Esophagus (tissue), 2 donors: ENCODE data around the gene CXADR. TPM values are rescaled to one million over a fixed set of nuclear protein-coding genes. Genes with fewer than 3 reads are reported as not detected.
"Not testable (repeated sequence)": the region's sequence is repeated elsewhere in the genome, so short reads cannot be mapped to it uniquely, and the experiment has no call there.

ENCODE experiments used
- H3K27ac ChIP-seq, 2 donors: one replicate each; pipeline ENCODE4 v1.5.1; 2013; ENCODE audit warnings: low read depth in 2 of 2, mild to moderate bottlenecking in 2 of 2, inconsistent platforms in 1 of 2, low read length in 1 of 2, moderate library complexity in 1 of 2
- H3K27me3 ChIP-seq, 2 donors: one replicate each; pipeline ENCODE4 v1.6.1; 2013; ENCODE audit warnings: low read length in 2 of 2, control low read depth in 1 of 2, mild to moderate bottlenecking in 1 of 2; ENCODE audit not compliant: insufficient read depth in 2 of 2, control insufficient read depth in 1 of 2
- H3K36me3 ChIP-seq, 2 donors: one replicate each; pipeline ENCODE4 v1.6.1; 2013; ENCODE audit warnings: low read length in 1 of 2; ENCODE audit not compliant: control insufficient read depth in 2 of 2, insufficient read depth in 2 of 2
- H3K4me1 ChIP-seq, 2 donors: one replicate each; pipeline ENCODE4 v1.6.1; 2013; ENCODE audit warnings: low read length in 1 of 2; ENCODE audit not compliant: control insufficient read depth in 2 of 2, insufficient read depth in 2 of 2
- H3K4me3 ChIP-seq, 2 donors: one replicate each; pipeline ENCODE4 v1.5.1; 2013; ENCODE audit warnings: low read length in 2 of 2, mild to moderate bottlenecking in 2 of 2, low read depth in 1 of 2, moderate library complexity in 1 of 2
- H3K9me3 ChIP-seq, 2 donors: one replicate each; pipeline ENCODE4 v1.6.1; 2013; ENCODE audit warnings: mild to moderate bottlenecking in 2 of 2, low read depth in 1 of 2, low read length in 1 of 2, moderate library complexity in 1 of 2; ENCODE audit not compliant: control insufficient read depth in 2 of 2, insufficient read depth in 1 of 2
- WGBS, 2 donors: extraction: QIAGEN DNeasy Blood & Tissue Kit; methylation state at CpG; one replicate each; pipeline ENCODE4 v1.1.7; 2013; 5-methylcytosine and 5-hydroxymethylcytosine counted together
- polyA plus RNA-seq, 2 donors: library from polyadenylated mRNA; stranded (reverse); fragments of 200-250 nt; gene quantifications; one replicate each; pipeline ENCODE4 v1.2.3, GENCODE V29; 2013
- donor health status: healthy with polysubstance abuse.
- donor health status: Bipolar disorder and iron deficiency.

CXADR gene
- polyA plus RNA-seq, 2 donors = 9.7 to 9.8 TPM

DNA sequence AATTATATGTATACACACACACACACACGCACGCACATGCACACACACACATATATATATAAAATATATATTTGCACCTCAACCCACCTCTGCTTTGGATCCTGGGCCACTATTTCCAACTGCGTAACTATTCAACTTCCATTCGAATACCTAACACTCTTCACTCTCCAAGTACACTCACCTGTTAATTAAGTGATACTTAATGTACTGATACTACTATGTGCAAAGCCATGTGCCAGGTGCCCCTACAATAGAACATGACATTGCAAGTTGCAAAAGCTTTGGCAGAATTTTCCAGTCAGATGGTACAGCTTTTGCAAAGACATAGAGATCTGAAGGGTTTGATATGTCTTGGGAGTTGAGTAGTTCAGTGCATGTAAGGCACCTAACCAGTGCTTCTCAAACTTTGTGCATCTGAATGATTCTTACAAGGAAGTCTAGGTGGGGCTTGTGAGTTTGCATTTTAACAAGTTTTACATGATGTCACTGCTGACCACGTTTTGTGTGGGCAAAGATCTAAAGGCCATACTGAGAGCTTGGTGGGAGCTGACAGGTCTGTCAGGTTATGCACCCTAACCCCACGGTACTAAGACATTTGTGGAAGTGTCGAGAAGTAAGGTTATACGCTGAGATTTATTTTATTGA is 7.2 kb downstream of the CXADR start:
- Histone ChIP-seq H3K27ac (no peak overlapping the region), H3K4me1 (peaks cover under 1 to 3% of the 10 kb centered on the region in 2 donors), H3K4me3 (no peak overlapping the region), H3K27me3 (no peaks in the 10 kb centered on the region), H3K36me3 (no peaks in the 10 kb centered on the region), H3K9me3 (no peaks in the 10 kb centered on the region)
- 80 to 82% methylated on average over 8 of the region's 8 CpGs for WGBS, 2 donors

DNA sequence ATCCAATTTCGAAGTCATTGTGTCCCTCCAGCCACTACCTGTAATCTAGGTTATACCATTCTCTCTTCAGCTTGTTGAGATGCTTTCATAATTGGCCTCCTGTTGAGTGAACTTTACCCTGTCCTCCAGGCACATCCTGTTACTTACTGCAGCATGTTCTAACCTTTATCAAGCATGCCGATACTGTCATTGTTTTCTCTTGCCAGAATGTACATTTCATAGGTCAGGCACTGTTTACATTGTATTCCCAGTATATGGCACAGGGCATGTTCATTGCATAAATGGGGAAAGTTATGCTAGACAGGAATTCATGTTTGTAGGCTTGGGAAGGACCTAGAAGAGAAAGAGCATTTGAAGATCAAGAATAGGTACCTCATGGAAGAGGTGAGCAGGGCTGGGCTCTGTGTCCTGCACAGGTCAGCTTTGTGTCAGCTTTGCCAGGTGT is 10.2 kb downstream of the CXADR start:
- Histone ChIP-seq H3K4me1 (peaks cover 0 to 3% of the 10 kb centered on the region in 2 donors), H3K4me3 (no peak overlapping the region), H3K27me3 (no peaks in the 10 kb centered on the region), H3K9me3 (no peaks in the 10 kb centered on the region), H3K27ac (no peak overlapping the region), H3K36me3 (no peaks in the 10 kb centered on the region)
- WGBS, 2 donors = 57 to 60% methylated on average over 2 of the region's 2 CpGs

DNA sequence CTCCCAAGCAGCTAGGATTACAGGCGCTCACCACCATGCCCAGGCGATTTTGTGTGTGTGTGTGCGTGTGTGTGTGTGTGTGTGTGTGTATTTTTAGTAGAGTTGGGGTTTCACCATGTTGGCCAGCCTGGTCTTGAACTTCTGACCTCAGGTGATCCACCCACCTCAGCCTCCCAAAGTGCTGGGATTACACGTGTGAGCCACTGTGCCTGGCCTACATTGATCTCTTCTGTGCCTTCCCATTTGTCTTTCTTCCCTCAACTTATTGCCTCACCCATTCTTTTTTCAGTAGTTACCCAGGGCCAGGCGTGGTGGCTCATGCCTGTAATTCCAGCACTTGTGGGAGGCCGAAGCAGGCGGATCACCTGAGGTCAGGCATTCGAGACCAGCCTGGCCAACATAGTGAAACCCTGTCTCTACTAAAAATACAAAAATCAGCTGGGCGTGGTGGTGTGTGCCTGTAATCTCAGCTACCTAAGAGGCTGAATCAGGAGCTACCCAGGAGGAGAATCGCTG is 11.2 kb downstream of the CXADR start:
- H3K4me1 ChIP-seq, H3K9me3 ChIP-seq, H3K27ac ChIP-seq, H3K36me3 ChIP-seq, H3K27me3 ChIP-seq, H3K4me3 ChIP-seq: not testable (repeated sequence)
- 85 to 89% methylated on average over 10 of the region's 10 CpGs for WGBS, 2 donors

DNA sequence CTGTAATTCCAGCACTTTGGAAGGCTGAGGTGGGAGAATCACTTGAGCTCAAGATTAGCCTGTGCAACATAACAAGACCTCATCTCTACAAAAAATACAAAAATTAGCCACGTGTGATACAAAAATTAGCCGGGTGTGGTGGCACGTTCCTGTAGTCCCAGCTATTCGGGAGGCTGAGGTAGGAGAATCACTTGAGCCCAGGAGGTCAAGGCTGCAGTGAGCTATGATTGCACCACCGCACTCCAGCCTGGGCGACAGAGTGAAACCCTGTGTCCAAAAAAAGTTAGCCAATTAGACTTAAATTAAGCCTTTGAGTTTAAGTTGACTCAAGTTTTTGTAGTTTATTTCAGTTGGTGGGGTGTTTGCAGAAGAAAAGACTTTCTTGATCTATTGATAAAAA is 11.8 kb downstream of the CXADR start:
- Histone ChIP-seq H3K36me3 (no peaks in the 10 kb centered on the region), H3K4me3 (no peak overlapping the region), H3K27me3 (no peaks in the 10 kb centered on the region), H3K27ac (no peak overlapping the region), H3K4me1 (peaks cover 0 to 3% of the 10 kb centered on the region in 2 donors), H3K9me3 (no peaks in the 10 kb centered on the region)
- WGBS, 2 donors = 93 to 95% methylated on average over 6 of the region's 6 CpGs

DNA sequence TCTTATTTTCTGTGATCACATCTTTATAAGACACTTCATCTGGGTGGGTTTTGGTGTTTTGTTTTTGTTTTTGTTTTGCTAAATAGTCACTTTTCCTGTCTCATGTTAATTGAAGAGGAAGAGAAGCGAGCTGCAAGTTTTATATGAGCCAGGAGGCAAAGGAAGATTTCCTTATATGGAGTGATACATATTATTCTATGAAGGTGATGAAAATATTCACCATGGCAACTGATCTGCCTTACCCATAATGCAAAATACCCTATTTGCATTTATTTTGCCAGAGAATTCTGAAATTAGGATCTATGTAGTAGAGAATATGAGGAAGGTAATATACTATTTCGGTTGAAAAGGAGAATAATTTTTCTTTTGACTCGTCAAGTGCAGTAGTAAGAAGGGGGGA is 13.9 kb downstream of the CXADR start:
- 77 to 78% methylated on average over 3 of the region's 3 CpGs for WGBS, 2 donors
- H3K27me3 ChIP-seq = no peaks in the 10 kb centered on the region
- H3K27ac ChIP-seq = no peak overlapping the region

DNA sequence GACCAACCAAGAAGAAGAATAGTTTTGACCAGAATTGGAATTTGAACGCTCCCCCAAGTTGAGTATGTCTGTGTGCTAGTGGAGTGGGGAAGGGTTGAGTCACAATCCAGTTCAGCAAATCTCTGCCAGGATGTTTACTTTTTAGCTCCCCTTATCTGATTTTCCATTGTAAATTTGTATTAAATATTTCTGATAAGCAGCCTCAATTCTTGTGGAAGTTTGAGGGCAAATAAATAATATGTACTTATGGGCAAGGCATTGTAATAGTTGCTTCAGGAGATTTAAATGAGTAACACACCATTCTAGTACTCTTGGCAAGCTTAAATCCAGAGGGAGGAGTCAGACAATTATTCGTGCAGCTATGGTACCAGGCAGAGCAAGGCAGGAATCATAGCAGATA is 14.4 kb downstream of the CXADR start:
- Histone ChIP-seq H3K4me3 (no peak overlapping the region), H3K4me1 (no peaks in the 10 kb centered on the region), H3K27me3 (no peaks in the 10 kb centered on the region), H3K36me3 (no peaks in the 10 kb centered on the region), H3K27ac (no peak overlapping the region), H3K9me3 (no peaks in the 10 kb centered on the region)
- WGBS, 2 donors = 39 to 51% methylated on average over 2 of the region's 2 CpGs

More for the DNA sequence above, 13.9 kb downstream of the CXADR start:
- H3K4me1 ChIP-seq = no peaks in the 10 kb centered on the region
- H3K36me3 ChIP-seq = no peaks in the 10 kb centered on the region
- H3K9me3 ChIP-seq = no peaks in the 10 kb centered on the region
- H3K4me3 ChIP-seq = no peak overlapping the region

DNA sequence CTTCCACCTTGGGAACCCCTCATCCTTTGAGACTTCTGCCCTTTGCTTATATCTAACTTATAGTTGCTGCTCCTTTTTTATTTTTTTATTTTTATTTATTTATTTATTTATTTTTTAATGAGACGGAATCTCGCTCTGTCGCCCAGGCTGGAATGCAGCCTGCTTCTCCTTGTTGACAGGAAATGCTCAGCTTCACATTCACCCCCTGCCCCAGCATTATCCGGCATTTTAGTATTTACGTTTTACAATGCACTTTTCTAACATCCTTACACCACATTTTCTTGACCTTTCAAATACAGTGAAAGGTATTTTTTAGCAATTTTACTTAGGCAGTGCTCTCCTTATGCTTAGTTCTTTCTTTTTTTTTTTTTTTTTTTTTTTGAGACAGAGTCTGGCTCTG is 14.9 kb downstream of the CXADR start:
- H3K4me1 ChIP-seq = no peaks in the 10 kb centered on the region
- no peak overlapping the region for H3K27ac ChIP-seq
- no peaks in the 10 kb centered on the region for H3K9me3 ChIP-seq
- WGBS, 2 donors = 73 to 83% methylated on average over 5 of the region's 5 CpGs
- H3K4me3 ChIP-seq = no peak overlapping the region
- no peaks in the 10 kb centered on the region for H3K27me3 ChIP-seq
- no peaks in the 10 kb centered on the region for H3K36me3 ChIP-seq

DNA sequence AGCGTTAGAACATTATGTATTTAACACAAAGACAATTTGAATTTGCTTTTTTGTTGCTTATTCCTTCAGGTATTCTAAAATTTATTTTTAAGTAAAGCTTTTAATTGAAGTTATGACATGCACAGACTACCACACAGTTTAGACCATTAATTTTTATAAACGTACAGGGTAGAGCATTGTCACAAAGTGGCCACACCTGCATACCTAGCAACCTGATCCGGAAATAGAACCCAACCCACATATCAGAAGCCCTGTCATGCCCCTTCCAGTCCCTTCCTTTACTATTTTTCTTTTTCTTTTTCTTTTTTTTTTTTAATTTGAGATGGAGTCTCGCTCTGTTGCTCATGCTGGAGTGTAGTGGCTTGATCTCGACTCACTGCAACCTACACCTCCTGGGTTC is 16.8 kb downstream of the CXADR start:
- WGBS, 2 donors = 78 to 80% methylated on average over 5 of the region's 5 CpGs
- Histone ChIP-seq H3K27ac (no peak overlapping the region), H3K36me3 (no peaks in the 10 kb centered on the region), H3K9me3 (no peaks in the 10 kb centered on the region), H3K27me3 (no peaks in the 10 kb centered on the region), H3K4me3 (no peak overlapping the region), H3K4me1 (no peaks in the 10 kb centered on the region)

DNA sequence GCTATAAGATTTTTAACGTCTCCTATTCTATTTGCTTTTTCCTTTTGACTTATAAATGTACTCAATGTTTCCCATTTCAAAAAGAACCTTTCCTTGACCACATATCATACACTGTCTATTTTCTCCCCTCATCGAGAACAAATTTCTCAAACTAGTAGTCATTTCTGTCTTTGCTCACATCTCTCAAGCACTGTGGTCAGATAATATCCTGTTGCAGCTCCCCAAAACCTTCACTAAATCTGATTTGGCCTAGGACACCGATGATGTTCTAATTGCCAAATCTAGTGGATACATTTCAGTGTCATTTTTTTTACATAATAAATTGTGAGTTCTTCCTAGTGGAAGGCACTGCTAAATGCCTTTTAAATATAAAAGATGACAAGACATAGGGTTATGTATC is 19.4 kb downstream of the CXADR start:
- Histone ChIP-seq H3K27me3 (no peaks in the 10 kb centered on the region), H3K27ac (no peak overlapping the region), H3K4me1 (no peaks in the 10 kb centered on the region), H3K4me3 (no peak overlapping the region), H3K36me3 (no peaks in the 10 kb centered on the region), H3K9me3 (no peaks in the 10 kb centered on the region)
- 73 to 75% methylated on average over 3 of the region's 3 CpGs for WGBS, 2 donors

DNA sequence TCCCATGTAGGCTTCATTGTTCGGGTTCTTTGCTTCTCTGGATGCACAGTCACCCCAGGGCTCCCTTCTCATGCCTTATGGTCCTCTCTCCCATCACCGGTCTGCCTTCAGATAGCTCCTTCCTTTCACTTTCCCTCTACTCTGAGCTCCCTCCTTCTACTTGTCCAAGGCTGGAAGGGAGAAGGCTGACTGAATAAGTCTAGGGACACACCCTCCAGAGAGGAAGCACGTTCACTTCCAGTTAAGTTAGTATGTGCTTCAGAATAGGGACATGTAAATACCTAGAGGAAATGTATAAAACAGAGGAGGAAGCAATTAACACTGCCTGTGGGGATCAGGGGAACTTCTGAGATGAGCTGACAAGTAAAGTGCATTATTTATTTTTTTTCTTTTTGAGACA is 23.5 kb downstream of the CXADR start:
- Histone ChIP-seq H3K4me1 (no peaks in the 10 kb centered on the region), H3K27me3 (no peaks in the 10 kb centered on the region)
- 51 to 58% methylated on average over 3 of the region's 3 CpGs for WGBS, 2 donors

More for the DNA sequence above, 23.5 kb downstream of the CXADR start:
- H3K9me3 ChIP-seq = no peaks in the 10 kb centered on the region
- no peak overlapping the region for H3K27ac ChIP-seq
- H3K4me3 ChIP-seq = no peak overlapping the region
- no peaks in the 10 kb centered on the region for H3K36me3 ChIP-seq
